GM12864 (cell line): ENCODE measurements around the gene KIF12.
A peak's percentile ranks its signal among the peaks of the same experiment; 100 is the strongest.

Experiments
- DNase-seq: peaks from one replicate; pipeline ENCODE4 v3.0.0-alpha.2; 2011; ENCODE audit warnings: low read depth
- H3K4me3 ChIP-seq: 2 replicates; pipeline ENCODE4 v1.5.1; 2011; ENCODE audit warnings: mild to moderate bottlenecking, low read depth, low read length, control low read depth
- TF ChIP-seq, protein P1 (sequence below): IDR thresholded peaks from 2 replicates; pipeline ENCODE4 v1.5.1; 2011; ENCODE audit warnings: low read depth, mild to moderate bottlenecking, moderate library complexity, low read length, control low read depth, inconsistent platforms; ENCODE audit errors: missing control alignments

The KIF12 gene

DNA sequence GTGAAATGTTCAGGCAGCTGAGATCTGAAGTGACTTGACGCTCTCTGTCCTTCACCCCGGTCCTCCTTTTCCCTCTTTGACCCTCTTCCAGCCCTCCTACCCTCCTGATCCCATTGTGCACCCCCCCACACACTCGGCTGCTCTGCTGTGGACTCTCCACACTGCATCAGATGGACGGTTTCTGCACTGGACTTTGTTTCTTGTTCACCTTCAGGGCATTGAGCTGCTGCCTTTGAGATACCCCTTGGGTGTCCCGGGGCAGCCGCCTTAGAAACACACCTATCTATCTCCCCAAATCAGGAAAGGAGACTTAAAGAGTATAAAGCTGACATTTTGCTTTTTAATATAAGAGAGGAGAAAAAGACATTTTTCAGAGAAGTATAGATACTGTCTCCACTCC is 48.4 kb downstream of the KIF12 start:
- TF ChIP-seq, protein P1, sequence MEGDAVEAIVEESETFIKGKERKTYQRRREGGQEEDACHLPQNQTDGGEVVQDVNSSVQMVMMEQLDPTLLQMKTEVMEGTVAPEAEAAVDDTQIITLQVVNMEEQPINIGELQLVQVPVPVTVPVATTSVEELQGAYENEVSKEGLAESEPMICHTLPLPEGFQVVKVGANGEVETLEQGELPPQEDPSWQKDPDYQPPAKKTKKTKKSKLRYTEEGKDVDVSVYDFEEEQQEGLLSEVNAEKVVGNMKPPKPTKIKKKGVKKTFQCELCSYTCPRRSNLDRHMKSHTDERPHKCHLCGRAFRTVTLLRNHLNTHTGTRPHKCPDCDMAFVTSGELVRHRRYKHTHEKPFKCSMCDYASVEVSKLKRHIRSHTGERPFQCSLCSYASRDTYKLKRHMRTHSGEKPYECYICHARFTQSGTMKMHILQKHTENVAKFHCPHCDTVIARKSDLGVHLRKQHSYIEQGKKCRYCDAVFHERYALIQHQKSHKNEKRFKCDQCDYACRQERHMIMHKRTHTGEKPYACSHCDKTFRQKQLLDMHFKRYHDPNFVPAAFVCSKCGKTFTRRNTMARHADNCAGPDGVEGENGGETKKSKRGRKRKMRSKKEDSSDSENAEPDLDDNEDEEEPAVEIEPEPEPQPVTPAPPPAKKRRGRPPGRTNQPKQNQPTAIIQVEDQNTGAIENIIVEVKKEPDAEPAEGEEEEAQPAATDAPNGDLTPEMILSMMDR, result no peak

DNA sequence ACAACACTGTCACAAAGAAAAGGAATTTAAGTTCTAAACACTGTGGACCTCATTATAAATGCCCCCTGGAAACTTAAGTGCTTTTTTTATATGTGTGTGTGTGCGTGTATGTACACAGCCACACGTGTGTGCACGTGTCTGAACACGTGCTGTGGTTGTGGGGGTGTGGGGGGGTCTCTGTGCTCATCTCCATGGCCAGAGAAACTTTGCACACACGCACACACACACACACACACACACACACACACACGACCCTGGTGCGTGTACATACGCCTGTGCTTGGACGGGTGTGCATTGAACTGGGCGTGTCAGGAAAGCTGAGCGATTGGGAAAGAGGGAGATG is 48.9 kb downstream of the KIF12 start:
- DNase-seq, result no peak
- TF ChIP-seq, protein P1, result no peak
- no peak overlapping the region for H3K4me3 ChIP-seq

More for the DNA sequence above, 48.4 kb downstream of the KIF12 start:
- H3K4me3 ChIP-seq, result no peak overlapping the region
- DNase-seq, result no peak

DNA sequence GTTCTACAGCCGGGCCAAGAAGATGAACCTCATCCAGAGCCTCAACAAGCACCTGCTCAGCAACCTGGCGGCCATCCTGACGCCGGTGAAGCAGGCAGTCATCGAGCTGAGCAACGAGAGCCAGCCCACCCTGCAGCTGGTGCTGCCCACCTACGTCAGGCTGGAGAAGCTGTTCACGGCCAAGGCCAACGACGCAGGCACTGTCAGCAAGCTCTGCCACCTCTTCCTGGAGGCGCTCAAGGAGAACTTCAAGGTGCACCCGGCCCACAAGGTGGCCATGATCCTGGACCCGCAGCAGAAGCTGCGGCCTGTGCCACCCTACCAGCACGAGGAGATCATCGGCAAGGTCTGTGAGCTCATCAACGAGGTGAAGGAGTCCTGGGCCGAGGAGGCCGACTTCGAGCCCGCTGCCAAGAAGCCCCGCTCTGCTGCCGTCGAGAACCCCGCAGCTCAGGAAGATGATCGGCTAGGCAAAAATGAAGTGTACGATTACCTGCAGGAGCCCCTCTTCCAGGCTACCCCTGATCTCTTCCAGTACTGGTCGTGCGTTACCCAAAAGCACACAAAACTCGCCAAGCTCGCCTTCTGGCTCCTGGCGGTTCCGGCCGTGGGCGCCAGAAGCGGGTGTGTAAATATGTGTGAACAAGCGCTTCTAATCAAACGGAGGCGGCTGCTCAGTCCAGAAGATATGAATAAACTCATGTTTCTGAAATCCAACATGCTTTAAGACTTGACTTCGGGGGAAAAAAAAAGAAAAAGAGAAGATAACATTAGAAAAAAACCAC is 49.5 kb downstream of the KIF12 start:
- H3K4me3 ChIP-seq, result no peak overlapping the region
- no peak for DNase-seq
- TF ChIP-seq, protein P1, result no peak

DNA sequence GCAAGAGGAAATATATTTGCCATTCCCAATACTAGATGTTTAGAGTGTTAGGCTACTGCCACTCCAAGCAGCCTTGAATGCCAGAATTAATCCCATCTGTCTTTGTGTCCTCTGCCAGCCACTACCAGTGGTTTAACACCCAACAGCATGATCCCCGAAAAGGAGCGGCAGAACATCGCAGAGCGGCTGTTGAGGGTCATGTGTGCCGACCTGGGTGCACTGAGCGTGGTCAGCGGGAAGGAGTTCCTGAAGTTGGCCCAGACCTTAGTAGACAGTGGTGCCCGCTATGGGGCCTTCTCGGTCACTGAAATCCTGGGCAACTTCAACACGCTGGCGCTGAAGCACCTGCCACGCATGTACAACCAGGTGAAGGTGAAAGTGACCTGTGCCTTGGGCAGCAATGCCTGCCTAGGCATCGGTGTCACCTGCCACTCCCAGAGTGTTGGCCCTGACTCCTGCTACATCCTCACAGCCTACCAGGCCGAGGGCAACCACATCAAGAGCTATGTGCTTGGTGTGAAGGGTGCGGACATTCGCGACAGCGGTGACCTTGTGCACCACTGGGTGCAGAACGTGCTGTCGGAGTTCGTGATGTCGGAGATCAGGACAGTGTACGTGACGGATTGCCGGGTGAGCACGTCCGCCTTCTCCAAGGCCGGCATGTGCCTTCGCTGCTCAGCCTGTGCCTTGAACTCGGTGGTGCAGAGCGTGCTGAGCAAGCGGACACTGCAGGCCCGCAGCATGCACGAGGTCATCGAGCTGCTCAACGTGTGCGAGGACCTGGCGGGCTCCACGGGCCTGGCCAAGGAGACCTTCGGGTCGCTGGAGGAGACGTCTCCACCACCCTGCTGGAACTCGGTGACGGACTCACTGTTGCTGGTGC is 50.3 kb downstream of the KIF12 start:
- DNase-seq, result no peak
- no peak overlapping the region for H3K4me3 ChIP-seq
- TF ChIP-seq, protein P1, result no peak

DNA sequence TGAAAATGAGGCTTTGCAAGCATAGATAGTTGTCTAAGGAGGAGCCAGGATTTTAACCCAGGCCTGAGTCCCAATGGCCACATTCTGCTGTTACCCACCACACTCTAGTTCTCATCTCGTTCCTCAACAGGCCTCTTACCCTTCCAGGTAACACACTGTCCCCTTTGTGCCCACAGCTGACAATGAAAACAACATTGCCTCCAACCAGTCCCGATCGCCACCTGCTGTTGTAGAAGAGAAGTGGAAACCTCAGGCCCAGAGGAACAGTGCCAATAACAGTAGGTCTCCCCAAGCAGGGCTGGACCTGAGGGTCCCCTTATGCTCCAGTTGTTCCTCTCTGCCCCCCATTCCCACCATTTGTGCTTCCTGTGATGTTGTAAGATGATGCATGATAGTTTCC is 51.4 kb downstream of the KIF12 start:
- DNase-seq, result no peak
- H3K4me3 ChIP-seq, result no peak overlapping the region
- TF ChIP-seq, protein P1, result peak; percentile 37

DNA sequence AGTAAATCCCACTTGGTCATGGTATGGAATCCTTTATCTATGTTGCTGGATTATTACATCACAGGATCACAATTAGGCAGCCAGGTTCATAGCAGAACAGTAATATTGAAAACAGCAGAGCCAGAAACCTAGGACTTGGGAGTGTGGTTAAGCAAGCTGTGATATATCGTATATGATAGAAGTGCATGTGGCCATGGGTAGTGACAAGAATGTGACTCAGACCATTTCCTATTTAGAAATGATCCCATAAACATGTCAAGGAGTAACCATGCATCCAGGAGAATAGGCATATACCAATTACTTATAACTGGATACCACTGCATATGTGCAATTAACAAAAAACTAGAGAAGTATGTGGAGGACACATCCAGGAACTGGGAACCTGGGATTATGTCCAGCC is 52.2 kb downstream of the KIF12 start:
- no peak for DNase-seq
- H3K4me3 ChIP-seq, result no peak overlapping the region
- TF ChIP-seq, protein P1, result no peak
